Neural crest cell (in vitro differentiated cells): ENCODE results near the gene SLC27A1. TPM values are rescaled to one million over a fixed set of nuclear protein-coding genes. Genes with fewer than 3 reads are reported as not detected.

Experiments
- DNase-seq: peaks from one replicate; pipeline ENCODE4 v3.0.0; 2021; ENCODE audit warnings: low read depth, mixed read lengths, low spot score
- H3K27ac Mint-ChIP-seq: one replicate; pipeline ENCODE4 v1.8.0; 2021; ENCODE audit warnings: mild to moderate bottlenecking, mixed read lengths; ENCODE audit not compliant: unreplicated experiment
- H3K27me3 Mint-ChIP-seq: 2 replicates; pipeline ENCODE4 v1.8.0; 2021; ENCODE audit warnings: low read depth, mild to moderate bottlenecking, mixed read lengths
- H3K36me3 Mint-ChIP-seq: 2 replicates; pipeline ENCODE4 v1.8.0; 2021; ENCODE audit warnings: low read depth, mild to moderate bottlenecking, mixed read lengths
- H3K4me1 Mint-ChIP-seq: 2 replicates; pipeline ENCODE4 v1.8.0; 2021; ENCODE audit warnings: mixed read lengths
- H3K4me3 Mint-ChIP-seq: one replicate; pipeline ENCODE4 v1.8.0; 2021; ENCODE audit warnings: mild to moderate bottlenecking, mixed read lengths
- H3K9me3 Mint-ChIP-seq: 2 replicates; pipeline ENCODE4 v1.8.0; 2021; ENCODE audit warnings: mixed read lengths
- total RNA-seq: library from RNA; stranded (reverse); gene quantifications from 2 replicates; pipeline ENCODE4 v1.2.1, GENCODE V29; 2021
- TF ChIP-seq, protein P1 (sequence below): fragments of 200-600 bp; sonication (generic); conservative IDR thresholded peaks from 2 replicates; pipeline ENCODE4 v1.5.0; 2021; ENCODE audit warnings: antibody characterized with exemption, mild to moderate bottlenecking

The SLC27A1 gene
- total RNA-seq, 1 donor from 2014 or later, result 17.4 TPM

DNA sequence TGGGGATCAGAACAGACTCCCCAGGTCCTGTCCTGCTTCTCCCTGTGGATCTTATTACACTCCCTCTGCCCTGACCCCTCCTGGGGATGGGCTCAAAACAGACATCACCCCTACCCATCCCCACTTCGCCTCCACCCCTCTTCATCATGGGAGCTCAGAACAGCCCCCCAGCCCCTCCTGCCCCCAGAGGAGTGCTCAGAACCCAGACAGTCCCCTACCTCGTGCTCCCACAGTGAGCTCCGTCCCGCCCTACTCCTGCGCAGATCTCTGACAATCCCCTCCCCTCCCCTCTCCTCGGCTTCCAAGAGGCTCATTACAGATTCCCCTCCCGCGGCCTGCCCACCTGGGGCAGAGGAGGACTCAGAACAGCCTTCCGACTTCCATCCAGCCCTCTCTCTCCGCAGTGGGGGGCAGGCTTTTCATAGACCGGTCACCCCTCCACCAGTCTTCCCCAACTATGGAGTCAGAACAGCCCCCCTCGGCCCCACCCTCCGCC, 15.7 kb upstream of the SLC27A1 start:
- Mint-ChIP-seq H3K4me1 (peaks cover 8% of the 10 kb centered on the region), H3K9me3 (no peaks in the 10 kb centered on the region), H3K27ac (no peak overlapping the region), H3K36me3 (no peaks in the 10 kb centered on the region), H3K4me3 (no peak overlapping the region), H3K27me3 (peaks cover 75% of the 10 kb centered on the region)
- no peak for DNase-seq
- TF ChIP-seq, protein P1, sequence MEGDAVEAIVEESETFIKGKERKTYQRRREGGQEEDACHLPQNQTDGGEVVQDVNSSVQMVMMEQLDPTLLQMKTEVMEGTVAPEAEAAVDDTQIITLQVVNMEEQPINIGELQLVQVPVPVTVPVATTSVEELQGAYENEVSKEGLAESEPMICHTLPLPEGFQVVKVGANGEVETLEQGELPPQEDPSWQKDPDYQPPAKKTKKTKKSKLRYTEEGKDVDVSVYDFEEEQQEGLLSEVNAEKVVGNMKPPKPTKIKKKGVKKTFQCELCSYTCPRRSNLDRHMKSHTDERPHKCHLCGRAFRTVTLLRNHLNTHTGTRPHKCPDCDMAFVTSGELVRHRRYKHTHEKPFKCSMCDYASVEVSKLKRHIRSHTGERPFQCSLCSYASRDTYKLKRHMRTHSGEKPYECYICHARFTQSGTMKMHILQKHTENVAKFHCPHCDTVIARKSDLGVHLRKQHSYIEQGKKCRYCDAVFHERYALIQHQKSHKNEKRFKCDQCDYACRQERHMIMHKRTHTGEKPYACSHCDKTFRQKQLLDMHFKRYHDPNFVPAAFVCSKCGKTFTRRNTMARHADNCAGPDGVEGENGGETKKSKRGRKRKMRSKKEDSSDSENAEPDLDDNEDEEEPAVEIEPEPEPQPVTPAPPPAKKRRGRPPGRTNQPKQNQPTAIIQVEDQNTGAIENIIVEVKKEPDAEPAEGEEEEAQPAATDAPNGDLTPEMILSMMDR, result no peak

DNA sequence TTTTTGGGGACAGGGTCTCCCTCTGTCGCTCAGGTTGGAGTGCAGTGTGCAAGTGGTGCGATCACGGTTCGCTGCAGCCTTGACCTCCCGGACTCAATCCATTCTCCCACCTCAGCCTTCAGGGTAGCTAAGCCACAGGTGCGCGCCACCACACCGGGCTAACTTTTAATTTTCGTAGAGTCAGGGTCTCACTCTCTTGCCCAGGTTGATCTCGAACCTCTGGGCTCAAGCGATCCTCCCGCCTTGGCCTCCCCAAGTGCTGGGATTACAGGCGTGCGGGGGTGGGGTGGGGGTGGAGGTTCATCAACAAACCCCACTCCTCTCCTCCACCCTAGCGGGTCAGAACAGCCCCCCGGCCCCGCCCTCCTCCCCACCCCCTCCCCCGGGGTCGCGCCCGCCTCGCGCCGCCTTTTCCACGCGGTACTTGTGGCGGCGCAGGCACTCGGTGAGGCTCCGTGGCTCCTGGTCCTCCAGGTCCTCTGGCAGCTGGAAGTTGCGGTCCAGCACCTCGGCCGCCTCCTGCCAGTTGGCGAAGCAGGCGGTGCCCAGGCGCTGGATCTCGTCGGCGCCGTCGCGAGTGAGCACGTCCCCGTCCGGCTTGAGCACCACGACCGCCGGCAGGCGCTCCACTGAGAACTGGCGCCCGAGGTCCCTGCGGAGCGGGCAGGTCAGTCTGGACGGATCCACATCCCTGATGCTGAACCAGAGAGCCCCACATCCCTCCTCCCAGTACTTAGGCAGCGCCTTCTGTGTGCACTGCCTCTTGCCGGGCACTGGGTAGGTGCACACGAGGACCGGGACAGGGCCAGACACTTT, 14.8 kb upstream of the SLC27A1 start:
- TF ChIP-seq, protein P1, result no peak
- no peaks in the 10 kb centered on the region for H3K9me3 Mint-ChIP-seq
- no peak overlapping the region for H3K27ac Mint-ChIP-seq
- H3K27me3 Mint-ChIP-seq, result peaks cover 66% of the 10 kb centered on the region
- no peak overlapping the region for H3K4me3 Mint-ChIP-seq
- no peaks in the 10 kb centered on the region for H3K36me3 Mint-ChIP-seq
- peaks cover 8% of the 10 kb centered on the region for H3K4me1 Mint-ChIP-seq
- DNase-seq, result no peak

DNA sequence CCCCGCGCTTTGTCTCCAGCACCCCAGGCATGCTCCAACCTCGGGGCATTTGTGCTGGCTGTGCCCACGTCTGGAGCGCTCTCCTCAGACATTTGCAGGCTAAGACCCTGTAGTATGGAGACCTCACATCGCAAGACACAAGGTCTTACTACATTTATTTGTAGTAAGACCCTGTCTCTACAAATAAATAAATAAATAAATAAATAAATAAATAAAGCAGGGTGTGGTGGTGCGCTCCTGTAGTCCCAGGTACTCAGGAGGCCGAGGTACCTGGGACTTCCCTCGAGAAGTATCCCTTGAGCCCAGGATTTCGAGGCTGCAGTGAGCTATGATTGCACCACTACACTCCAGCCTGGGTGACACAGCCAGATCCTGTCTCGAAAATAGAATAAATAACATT, 14.2 kb upstream of the SLC27A1 start:
- Mint-ChIP-seq H3K27me3 (peaks cover 60% of the 10 kb centered on the region), H3K27ac (no peak overlapping the region), H3K36me3 (no peaks in the 10 kb centered on the region), H3K4me3 (no peak overlapping the region), H3K4me1 (peaks cover 8% of the 10 kb centered on the region), H3K9me3 (no peaks in the 10 kb centered on the region)
- TF ChIP-seq, protein P1, result no peak
- DNase-seq, result no peak

DNA sequence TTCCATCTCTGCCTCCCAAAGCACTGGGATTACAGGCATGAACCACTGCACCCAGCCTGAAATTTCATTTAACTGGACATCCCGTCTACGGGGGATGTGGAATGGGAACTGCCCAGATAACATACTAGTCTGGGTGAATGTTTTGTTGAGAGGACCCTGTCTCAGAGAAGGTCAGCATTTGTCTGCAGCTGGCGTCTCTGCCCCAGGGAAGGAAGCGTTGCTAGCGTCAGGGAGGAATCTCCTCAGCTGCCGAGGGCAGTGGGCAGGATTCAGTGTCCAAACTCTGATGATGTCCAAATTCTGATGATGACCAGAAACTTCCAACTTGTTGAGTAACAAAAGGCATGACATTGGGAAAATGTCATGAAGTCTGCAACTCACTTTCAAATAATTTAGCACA, 12.7 kb upstream of the SLC27A1 start:
- Mint-ChIP-seq H3K9me3 (no peaks in the 10 kb centered on the region), H3K4me3 (no peak overlapping the region), H3K27me3 (peaks cover 51% of the 10 kb centered on the region), H3K27ac (no peak overlapping the region), H3K4me1 (peaks cover 8% of the 10 kb centered on the region), H3K36me3 (no peaks in the 10 kb centered on the region)
- no peak for DNase-seq
- TF ChIP-seq, protein P1, result no peak

DNA sequence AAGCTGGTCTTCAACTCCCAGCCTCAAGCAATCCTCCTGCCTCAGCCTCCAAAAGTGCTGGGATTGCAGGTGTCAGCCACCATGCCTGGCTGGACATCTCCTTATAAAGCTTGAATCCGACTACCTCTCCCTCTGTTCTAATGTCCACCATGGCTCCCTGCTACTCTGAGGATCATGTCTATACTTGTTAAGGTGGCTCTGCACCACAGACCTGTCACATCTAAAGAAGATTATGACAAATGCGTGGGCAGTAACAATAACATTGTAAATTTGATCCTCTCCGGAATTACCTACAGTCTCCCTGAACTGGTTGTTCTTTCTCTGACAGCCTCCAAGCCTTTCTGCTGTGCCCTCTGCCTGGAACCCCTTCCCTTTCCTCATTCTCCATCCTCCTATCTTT, 11.4 kb upstream of the SLC27A1 start:
- H3K9me3 Mint-ChIP-seq, result no peaks in the 10 kb centered on the region
- DNase-seq, result no peak
- H3K4me3 Mint-ChIP-seq, result no peak overlapping the region
- TF ChIP-seq, protein P1, result no peak
- H3K27me3 Mint-ChIP-seq, result peaks cover 42% of the 10 kb centered on the region
- H3K36me3 Mint-ChIP-seq, result no peaks in the 10 kb centered on the region
- no peak overlapping the region for H3K27ac Mint-ChIP-seq
- H3K4me1 Mint-ChIP-seq, result peaks cover 8% of the 10 kb centered on the region
